SK-N-SH (cell line): ENCODE results near the gene COL23A1. TPM values are rescaled to one million over a fixed set of nuclear protein-coding genes. Genes with fewer than 3 reads are reported as not detected.
A peak's percentile ranks its signal among the peaks of the same experiment; 100 is the strongest.

ENCODE experiments used
- CTCF ChIA-PET: fragments of 300-600, 350-600 bp; formaldehyde crosslinking; extraction: SDS; loops from one replicate; lab custom pipeline; 2021; lab: Yijun Ruan, JAX
- POLR2A ChIA-PET: fragments of 350-600 bp; sonication (Branson Sonifier 250); formaldehyde crosslinking; extraction: SDS; loops from one replicate; lab custom pipeline; 2020; ENCODE audit warnings: antibody characterized with exemption, inconsistent platforms; lab: Yijun Ruan, JAX
- DNase-seq: peaks from one replicate; pipeline ENCODE4 v3.0.0; 2012
- H2AFZ ChIP-seq: fragments of 200-600 bp; sonication (generic); 2 replicates; pipeline ENCODE4 v1.8.1; 2016; ENCODE audit warnings: antibody characterized with exemption, mild to moderate bottlenecking, low read depth
- H3F3A ChIP-seq: fragments of 200-600 bp; sonication (generic); replicated peaks from 2 replicates; pipeline ENCODE3; 2016; ENCODE audit warnings: antibody characterized with exemption, mild to moderate bottlenecking; ENCODE audit not compliant: insufficient read depth
- H3K27ac ChIP-seq, 2 experiments: fragments of 200-500 bp in 1 of 2; fragments of 200-600 bp in 1 of 2; sonication (Bioruptor generic) in 1 of 2; sonication (generic), shearing (Covaris generic) in 1 of 2; 2 replicates each; pipeline versions ENCODE4 v1.5.1 to v1.6.1; 2014 to 2016; ENCODE audit warnings: low read depth in 2 of 2, inconsistent platforms in 1 of 2, low read length in 1 of 2, mild to moderate bottlenecking in 1 of 2, mixed read lengths in 1 of 2
- H3K27me3 ChIP-seq: fragments of 200-600 bp; sonication (generic), shearing (Covaris generic); 2 replicates; pipeline ENCODE4 v1.6.1; 2016; ENCODE audit warnings: mixed run types; ENCODE audit not compliant: insufficient read depth
- H3K36me3 ChIP-seq, 2 experiments: fragments of 200-500 bp in 1 of 2; fragments of 200-600 bp in 1 of 2; sonication (Bioruptor generic) in 1 of 2; sonication (generic) in 1 of 2; replicated peaks in 1 of 2; 2 replicates each; pipeline versions ENCODE3 to v1.5.1; 2014 to 2016; ENCODE audit warnings: low read length in 1 of 2, mild to moderate bottlenecking in 1 of 2; ENCODE audit not compliant: insufficient read depth in 2 of 2, control insufficient read depth in 1 of 2
- H3K4me1 ChIP-seq, 2 experiments: fragments of 200-500 bp in 1 of 2; fragments of 200-600 bp in 1 of 2; sonication (Bioruptor generic) in 1 of 2; sonication (generic), shearing (Covaris generic) in 1 of 2; 2 replicates each; pipeline versions ENCODE4 v1.5.1 to v1.6.1; 2014 to 2016; ENCODE audit warnings: low read depth in 1 of 2, low read length in 1 of 2, mixed run types in 1 of 2; ENCODE audit not compliant: insufficient read depth in 2 of 2, control insufficient read depth in 1 of 2
- H3K4me2 ChIP-seq: fragments of 200-600 bp; sonication (generic), shearing (Covaris generic); 2 replicates; pipeline ENCODE4 v1.6.1; 2017; ENCODE audit warnings: mixed run types
- H3K4me3 ChIP-seq, 2 experiments: fragments of 200-500 bp in 1 of 2; fragments of 200-600 bp in 1 of 2; sonication (Bioruptor generic) in 1 of 2; sonication (generic), shearing (Covaris generic) in 1 of 2; 2 replicates each; pipeline versions ENCODE4 v1.5.1 to v1.8.1; 2014 to 2016; ENCODE audit warnings: low read depth in 2 of 2, inconsistent platforms in 1 of 2, low read length in 1 of 2, mild to moderate bottlenecking in 1 of 2, mixed read lengths in 1 of 2, moderate library complexity in 1 of 2
- H3K79me2 ChIP-seq: fragments of 200-600 bp; sonication (generic); 2 replicates; pipeline ENCODE4 v1.8.1; 2017; ENCODE audit warnings: mild to moderate bottlenecking; ENCODE audit not compliant: insufficient read depth
- H3K9ac ChIP-seq: fragments of 200-600 bp; sonication (generic); 2 replicates; pipeline ENCODE4 v1.6.1; 2017; ENCODE audit warnings: mixed run types
- H3K9me2 ChIP-seq: fragments of 200-600 bp; sonication (generic); 2 replicates; pipeline ENCODE4 v1.6.1; 2017; ENCODE audit warnings: mixed run types
- H3K9me3 ChIP-seq: fragments of 200-600 bp; sonication (generic); 2 replicates; pipeline ENCODE4 v1.6.1; 2017; ENCODE audit warnings: mixed run types, mild to moderate bottlenecking, moderate library complexity
- H4K20me1 ChIP-seq: fragments of 200-600 bp; sonication (generic); 2 replicates; pipeline ENCODE4 v1.6.1; 2017; ENCODE audit warnings: mild to moderate bottlenecking, mixed run types; ENCODE audit not compliant: insufficient read depth
- FOXJ3 ChIP-seq: sonication (generic); formaldehyde crosslinking; IDR thresholded peaks from 2 replicates; pipeline ENCODE4 v1.5.1; 2020; ENCODE audit warnings: mild to moderate bottlenecking, missing genetic modification reagents
- MAX ChIP-seq: IDR thresholded peaks from 2 replicates; pipeline ENCODE4 v1.4.0; 2012; ENCODE audit warnings: low read depth
- REST ChIP-seq: IDR thresholded peaks from 2 replicates; pipeline ENCODE4 v1.6.1; 2012; ENCODE audit warnings: mild to moderate bottlenecking, low read depth, low read length, moderate library complexity
- SMC3 ChIP-seq: IDR thresholded peaks from 2 replicates; pipeline ENCODE4 v1.6.1; 2012; ENCODE audit warnings: low read depth, low read length, improper control_type of control experiment
- USF1 ChIP-seq: IDR thresholded peaks from 2 replicates; pipeline ENCODE4 v1.4.0; 2012; ENCODE audit warnings: low read depth, borderline replicate concordance
- USF2 ChIP-seq: fragments of 150-350 bp; IDR thresholded peaks from 2 replicates; pipeline ENCODE4 v1.6.1; 2017; ENCODE audit warnings: antibody characterized with exemption, low read length, low read depth, borderline replicate concordance
- YY1 ChIP-seq: IDR thresholded peaks from 2 replicates; pipeline ENCODE4 v1.4.0; 2012; ENCODE audit warnings: low read depth, mild to moderate bottlenecking
- ZBTB33 ChIP-seq: IDR thresholded peaks from 2 replicates; pipeline ENCODE4 v1.4.0; 2012; ENCODE audit warnings: low read depth, borderline replicate concordance
- WGBS: methylation state at CpG from one replicate; pipeline ENCODE4 v1.1.6; 2017; ENCODE audit warnings: low lambda C conversion rate; 5-methylcytosine and 5-hydroxymethylcytosine counted together
- polyA plus RNA-seq, 3 experiments: library from polyadenylated mRNA; depleted of rRNA; stranded (reverse); fragments of >200 nt; gene quantifications; 2 replicates each; pipeline ENCODE4 v1.2.3, GENCODE V29; 2012

COL23A1 gene
- polyA plus RNA-seq, 1 of the 3 experiments (the other 2 are of a cell fraction), result 0.10 TPM

GRCh38 chr5:178538741-178539229, 51.4 kb downstream of the COL23A1 start:
- TF ChIP-seq FOXJ3 (CRISPR knock-in tag), result no peak
- no peak for TF ChIP-seq USF1
- no peak for TF ChIP-seq REST
- TF ChIP-seq SMC3, result no peak
- no peak for TF ChIP-seq MAX
- TF ChIP-seq ZBTB33, result no peak
- TF ChIP-seq YY1, result no peak
- no peak for TF ChIP-seq USF2
- TF ChIP-seq, all 33 proteins: peak for 0
- no peaks in the 10 kb centered on the region for H3K27me3 ChIP-seq
- H3K9ac ChIP-seq, result no peak overlapping the region
- ChIA-PET POLR2A (no interaction called here), CTCF (interaction anchor here (1.2 to 2.3 kb wide), 2 partner anchors 11 to 14 kb away, joined by 3 to 11 read pairs; no protein-coding TSS in a partner anchor)
- no peak overlapping the region for H3K4me2 ChIP-seq
- no peaks in the 10 kb centered on the region for H3F3A ChIP-seq
- H3K4me1 ChIP-seq, result peaks cover 0 to 40% of the 10 kb centered on the region in 2 experiments; a peak in 1 of 4 replicates
- no peaks in the 10 kb centered on the region for H4K20me1 ChIP-seq
- H3K79me2 ChIP-seq, result no peaks in the 10 kb centered on the region
- no peak overlapping the region for H2AFZ ChIP-seq
- H3K9me2 ChIP-seq, result no peaks in the 10 kb centered on the region
- peak overlapping the region in 1 of 2 experiments; percentile 32; a peak in 1 of 4 replicates for H3K27ac ChIP-seq
- no peak overlapping the region for H3K4me3 ChIP-seq
- no peak for DNase-seq
- no peaks in the 10 kb centered on the region for H3K9me3 ChIP-seq
- WGBS, result 51% methylated on average over 7 of the region's 7 CpGs
- no peaks in the 10 kb centered on the region for H3K36me3 ChIP-seq
